GM23338 (cell line): Measurements from ENCODE around the gene MFNG. TPM values are rescaled to one million over a fixed set of nuclear protein-coding genes. Genes with fewer than 3 reads are reported as not detected.

Experiments used
- ATAC-seq: fragments of 200-7000 bp; cut with Tn5 transposase; 3 replicates; pipeline ENCODE4 v1.9.1; 2020
- DNase-seq: peaks from one replicate; pipeline ENCODE4 v3.0.0-alpha.2; 2015; ENCODE audit warnings: low spot score
- H2AFZ ChIP-seq: fragments of 200-600 bp; sonication (generic); 2 replicates; pipeline ENCODE4 v1.8.0; 2016; ENCODE audit warnings: antibody characterized with exemption, mild to moderate bottlenecking, moderate library complexity
- H3F3A ChIP-seq: fragments of 200-600 bp; sonication (generic); replicated peaks from 2 replicates; pipeline ENCODE4 v1.8.0; 2017; ENCODE audit warnings: antibody characterized with exemption, mixed run types, low read depth
- H3K27ac ChIP-seq: fragments of 200-600 bp; sonication (generic); 2 replicates; pipeline ENCODE4 v1.6.1; 2016; ENCODE audit warnings: low read depth
- H3K27me3 ChIP-seq: fragments of 200-600 bp; sonication (generic); 2 replicates; pipeline ENCODE4 v1.8.0; 2016; ENCODE audit warnings: mild to moderate bottlenecking, mixed run types, moderate library complexity; ENCODE audit not compliant: insufficient read depth
- H3K36me3 ChIP-seq: fragments of 200-600 bp; sonication (generic); 2 replicates; pipeline ENCODE4 v1.8.0; 2016; ENCODE audit warnings: mild to moderate bottlenecking; ENCODE audit not compliant: insufficient read depth
- H3K4me1 ChIP-seq: fragments of 200-600 bp; sonication (generic); 2 replicates; pipeline ENCODE4 v1.8.0; 2016; ENCODE audit warnings: mild to moderate bottlenecking, moderate library complexity; ENCODE audit not compliant: insufficient read depth
- H3K4me2 ChIP-seq: fragments of 200-600 bp; sonication (generic); 2 replicates; pipeline ENCODE4 v1.7.1; 2017; ENCODE audit warnings: mixed run types
- H3K4me3 ChIP-seq: fragments of 200-600 bp; sonication (generic); 2 replicates; pipeline ENCODE4 v1.6.1; 2016; ENCODE audit warnings: mixed run types
- H3K79me2 ChIP-seq: fragments of 200-600 bp; sonication (generic); replicated peaks from 2 replicates; pipeline ENCODE4 v1.8.0; 2017; ENCODE audit warnings: mild to moderate bottlenecking; ENCODE audit not compliant: insufficient read depth
- H3K9me2 ChIP-seq: fragments of 200-600 bp; sonication (generic); 2 replicates; pipeline ENCODE4 v1.8.0; 2017; ENCODE audit not compliant: insufficient read depth
- H4K20me1 ChIP-seq: fragments of 200-600 bp; sonication (generic); replicated peaks from 2 replicates; pipeline ENCODE4 v1.8.0; 2017; ENCODE audit warnings: mild to moderate bottlenecking; ENCODE audit not compliant: insufficient read depth
- H3K27ac Mint-ChIP-seq: 2 replicates; pipeline ENCODE4 v1.8.0; 2020; ENCODE audit warnings: inconsistent platforms, mild to moderate bottlenecking, moderate library complexity, mixed read lengths
- H3K27me3 Mint-ChIP-seq: 3 replicates; pipeline ENCODE4 v1.8.0; 2022; ENCODE audit warnings: low read depth, mild to moderate bottlenecking, moderate library complexity, mixed read lengths, inconsistent platforms; ENCODE audit not compliant: insufficient read depth, poor library complexity
- H3K36me3 Mint-ChIP-seq: 3 replicates; pipeline ENCODE4 v1.8.0; 2021; ENCODE audit warnings: low read depth, mild to moderate bottlenecking, inconsistent platforms, moderate library complexity, mixed read lengths
- H3K4me1 Mint-ChIP-seq: 3 replicates; pipeline ENCODE4 v1.8.0; 2020; ENCODE audit warnings: mild to moderate bottlenecking, inconsistent platforms, mixed read lengths
- H3K4me3 Mint-ChIP-seq: 3 replicates; pipeline ENCODE4 v1.8.0; 2021; ENCODE audit warnings: moderate library complexity, mild to moderate bottlenecking, inconsistent platforms, mixed read lengths
- H3K9me3 Mint-ChIP-seq: 3 replicates; pipeline ENCODE4 v1.8.0; 2020; ENCODE audit warnings: moderate library complexity, mild to moderate bottlenecking, inconsistent platforms, mixed read lengths
- CREB1 ChIP-seq: fragments of 250-450 bp; sonication (Bioruptor Pico); IDR thresholded peaks from 2 replicates; pipeline ENCODE4 v1.5.0; 2020; ENCODE audit warnings: low read depth, mild to moderate bottlenecking, moderate library complexity
- EZH2 ChIP-seq: fragments of 200-600 bp; sonication (generic); IDR thresholded peaks from one replicate; pipeline ENCODE4 v1.8.0; 2017; ENCODE audit warnings: antibody characterized with exemption, mild to moderate bottlenecking, low read depth; ENCODE audit not compliant: unreplicated experiment
- JUNB ChIP-seq: IDR thresholded peaks from one replicate; pipeline ENCODE4 v1.6.1; 2016; ENCODE audit warnings: antibody characterized with exemption; ENCODE audit not compliant: unreplicated experiment
- STAT1 ChIP-seq: IDR thresholded peaks from one replicate; pipeline ENCODE4 v1.6.1; 2016; ENCODE audit warnings: antibody characterized with exemption; ENCODE audit not compliant: unreplicated experiment
- polyA plus RNA-seq: library from polyadenylated mRNA; unstranded; fragments of >200 nt; fragmentation: Nextera tagmentation; extraction: Ambion mirVana; gene quantifications from 2 replicates; pipeline ENCODE4 v1.2.1, GENCODE V29; 2016
- total RNA-seq: library from RNA; depleted of rRNA; stranded (reverse); fragments of >200 nt; shearing (Covaris generic); gene quantifications from 2 replicates; pipeline ENCODE4 v1.2.3, GENCODE V29; 2014; rRNA removed

The MFNG gene
- total and polyA plus RNA-seq, 2 experiments from 2014 or later: 1.4 to 1.9 TPM

- no peak overlapping the region for H3K27ac ChIP-seq
- peaks cover 37% of the 10 kb centered on the region for H3K27me3 ChIP-seq
- peak overlapping the region; percentile 98 for H2AFZ ChIP-seq
Measured at GRCh38 chr22:37419370-37419968, 66.7 kb downstream of the MFNG start.

More at GRCh38 chr22:37419370-37419968, 66.7 kb downstream of the MFNG start:
- no peaks in the 10 kb centered on the region for H4K20me1 ChIP-seq
- peaks cover 9% of the 10 kb centered on the region for H3K4me1 ChIP-seq
- Mint-ChIP-seq H3K4me3 (peak overlapping the region; percentile 80), H3K36me3 (no peaks in the 10 kb centered on the region), H3K4me1 (peaks cover 34% of the 10 kb centered on the region), H3K27ac (no peak overlapping the region), H3K27me3 (peaks cover 37% of the 10 kb centered on the region), H3K9me3 (no peaks in the 10 kb centered on the region)
- H3K4me3 ChIP-seq: peak overlapping the region; percentile 68
- DNase-seq: no peak
- no peaks in the 10 kb centered on the region for H3K9me2 ChIP-seq
- no peaks in the 10 kb centered on the region for H3K36me3 ChIP-seq
- ATAC-seq: no peak; the same call in 2 of the 3 replicates
- H3K79me2 ChIP-seq: no peaks in the 10 kb centered on the region
- H3F3A ChIP-seq: 0 out of 2 replicates have a peak, but pooled peaks cover 3% of the 10 kb centered on the region
- TF ChIP-seq STAT1: no peak
- TF ChIP-seq JUNB: no peak
- no peak for TF ChIP-seq CREB1
- TF ChIP-seq EZH2: peak; percentile 26
- H3K4me2 ChIP-seq: peak overlapping the region; percentile 89

Other genes starting within 250 kb of the MFNG start
- gene RAC2, start 242.1 kb downstream of the MFNG start, total RNA-seq: 2.7 and 3.8 TPM in 2 replicates
- gene RAC2, start 242.1 kb downstream of the MFNG start, polyA plus RNA-seq: 2.4 and 3.1 TPM in 2 replicates
- not detected in 2 replicates for gene CYTH4, start 203.9 kb downstream of the MFNG start, total RNA-seq
- gene CYTH4, start 203.9 kb downstream of the MFNG start, polyA plus RNA-seq: not detected in 2 replicates
- 0.35 and 0.62 TPM in 2 replicates for gene ELFN2, start 58.9 kb downstream of the MFNG start, total RNA-seq
- gene ELFN2, start 58.9 kb downstream of the MFNG start, polyA plus RNA-seq: 0.18 and 0.23 TPM in 2 replicates
- gene CARD10, start 33.0 kb upstream of the MFNG start, total RNA-seq: 17.0 and 17.2 TPM in 2 replicates
- 5.4 and 5.8 TPM in 2 replicates for gene CARD10, start 33.0 kb upstream of the MFNG start, polyA plus RNA-seq
- gene CDC42EP1, start 74.1 kb upstream of the MFNG start, total RNA-seq: 8.5 and 10.2 TPM in 2 replicates
- 7.7 and 8.4 TPM in 2 replicates for gene CDC42EP1, start 74.1 kb upstream of the MFNG start, polyA plus RNA-seq
- gene LGALS2, start 93.7 kb upstream of the MFNG start, total RNA-seq: not detected in 2 replicates
- not detected in 2 replicates for gene LGALS2, start 93.7 kb upstream of the MFNG start, polyA plus RNA-seq
- 53.7 and 57.1 TPM in 2 replicates for gene GGA1, start 122.5 kb upstream of the MFNG start, total RNA-seq
- 33.1 and 36.9 TPM in 2 replicates for gene GGA1, start 122.5 kb upstream of the MFNG start, polyA plus RNA-seq
- 46.7 and 50.4 TPM in 2 replicates for gene SH3BP1, start 153.3 kb upstream of the MFNG start, total RNA-seq
- gene SH3BP1, start 153.3 kb upstream of the MFNG start, polyA plus RNA-seq: 9.5 and 10.9 TPM in 2 replicates
- gene PDXP, start 172.3 kb upstream of the MFNG start, total RNA-seq: 44.2 and 55.6 TPM in 2 replicates
- 15.0 and 18.5 TPM in 2 replicates for gene PDXP, start 172.3 kb upstream of the MFNG start, polyA plus RNA-seq
- gene LGALS1, start 189.3 kb upstream of the MFNG start, total RNA-seq: 31.2 and 58.7 TPM in 2 replicates
- gene LGALS1, start 189.3 kb upstream of the MFNG start, polyA plus RNA-seq: 62.5 and 72.6 TPM in 2 replicates
- 18.6 and 22.2 TPM in 2 replicates for gene NOL12, start 200.0 kb upstream of the MFNG start, total RNA-seq
- gene NOL12, start 200.0 kb upstream of the MFNG start, polyA plus RNA-seq: 48.5 and 58.8 TPM in 2 replicates
- gene TRIOBP, start 210.7 kb upstream of the MFNG start, total RNA-seq: 41.2 and 48.4 TPM in 2 replicates
- gene TRIOBP, start 210.7 kb upstream of the MFNG start, polyA plus RNA-seq: 21.4 and 22.6 TPM in 2 replicates